HCT116 (cell line): ENCODE data around the gene GLDN. TPM values are rescaled to one million over a fixed set of nuclear protein-coding genes. Genes with fewer than 3 reads are reported as not detected.

Source experiments
- ATAC-seq: fragments of 200-7000 bp; cut with Tn5 transposase; 2 replicates; pipeline ENCODE4 v1.9.1; 2020; ENCODE audit warnings: mild to moderate bottlenecking, moderate library complexity
- BruUV-seq: library from RNA; stranded (reverse); fragments of 400-500 nt; replicated peaks from 2 replicates; lab custom pipeline; 2021; lab: Mats Ljungman, UMichigan
- CTCF ChIA-PET: fragments of 300-600 bp; sonication (Branson Sonifier 250); formaldehyde crosslinking; loops from one replicate; lab custom pipeline; 2021; ENCODE audit warnings: antibody characterized with exemption; lab: Charles Lee
- POLR2A ChIA-PET: fragments of 300-600, 350-600 bp; sonication (Branson Sonifier 250); formaldehyde crosslinking; loops from one replicate; lab custom pipeline; 2021; ENCODE audit warnings: antibody characterized with exemption; lab: Charles Lee
- RAD21 ChIA-PET, 2 experiments: fragments of 300-600 bp; sonication (Branson Sonifier 250); formaldehyde crosslinking; loops; one replicate each; lab custom pipeline; 2023; ENCODE audit warnings: low total read pairs in 2 of 2; ENCODE audit not compliant: uncharacterized antibody in 2 of 2, unreplicated experiment in 2 of 2, low non-redundant PET in 1 of 2; lab: Charles Lee
- DNase-seq: peaks from one replicate; pipeline ENCODE4 v3.0.0-alpha.2; 2010; ENCODE audit warnings: low read depth, low spot score
- H2AFZ ChIP-seq: fragments of 200-600 bp; shearing (Covaris generic), sonication (generic); 2 replicates; pipeline ENCODE4 v1.6.1; 2017; ENCODE audit warnings: low read depth, mixed run types, mixed read lengths, antibody characterized with exemption, low read length; ENCODE audit not compliant: poor library complexity, severe bottlenecking
- H3K27ac ChIP-seq: 2 replicates; pipeline ENCODE4 v1.5.1; 2012; ENCODE audit warnings: low read depth, low read length
- H3K27me3 ChIP-seq: fragments of 200-600 bp; sonication (generic); 2 replicates; pipeline ENCODE4 v1.6.1; 2016; ENCODE audit warnings: mixed run types, low read length, mixed read lengths; ENCODE audit not compliant: insufficient read depth
- H3K36me3 ChIP-seq, 2 experiments: fragments of 200-500 bp in 1 of 2; fragments of 200-600 bp in 1 of 2; sonication (Bioruptor generic) in 1 of 2; sonication (generic) in 1 of 2; 2 replicates each; pipeline versions ENCODE4 v1.5.1 to v1.6.1; 2014 to 2016; ENCODE audit warnings: low read length in 2 of 2, inconsistent platforms in 1 of 2, mixed read lengths in 1 of 2, mixed run types in 1 of 2; ENCODE audit not compliant: insufficient read depth in 2 of 2, control insufficient read depth in 1 of 2
- H3K4me1 ChIP-seq, 2 experiments: fragments of 200-600 bp in 1 of 2; sonication (generic) in 1 of 2; 2 replicates each; pipeline versions ENCODE4 v1.5.1 to v1.6.1; 2012 to 2017; ENCODE audit warnings: low read length in 2 of 2, inconsistent platforms in 1 of 2, mild to moderate bottlenecking in 1 of 2, mixed read lengths in 1 of 2, mixed run types in 1 of 2, moderate library complexity in 1 of 2; ENCODE audit not compliant: insufficient read depth in 2 of 2, control insufficient read depth in 1 of 2
- H3K4me2 ChIP-seq: fragments of 200-600 bp; sonication (generic); 2 replicates; pipeline ENCODE4 v1.6.1; 2017; ENCODE audit warnings: mixed run types, low read length, mixed read lengths
- H3K4me3 ChIP-seq, 2 experiments: fragments of 200-600 bp in 1 of 2; sonication (generic) in 1 of 2; replicated peaks in 1 of 2; 2 replicates each; pipeline ENCODE4 v1.5.1; 2011 to 2016; ENCODE audit warnings: low read length in 2 of 2, control low read depth in 1 of 2, low read depth in 1 of 2, mild to moderate bottlenecking in 1 of 2, mixed read lengths in 1 of 2, mixed run types in 1 of 2
- H3K79me2 ChIP-seq: fragments of 200-600 bp; sonication (generic); 2 replicates; pipeline ENCODE4 v1.6.1; 2017; ENCODE audit warnings: mild to moderate bottlenecking, mixed run types, low read length, moderate library complexity, mixed read lengths; ENCODE audit not compliant: insufficient read depth
- H3K9ac ChIP-seq: fragments of 200-600 bp; sonication (generic); 2 replicates; pipeline ENCODE4 v1.6.1; 2016; ENCODE audit warnings: low read length, mixed read lengths
- H3K9me2 ChIP-seq: fragments of 200-600 bp; sonication (generic), shearing (Covaris generic); 2 replicates; pipeline ENCODE4 v1.6.1; 2017; ENCODE audit warnings: mixed run types, mild to moderate bottlenecking, moderate library complexity; ENCODE audit not compliant: insufficient read depth
- H3K9me3 ChIP-seq, 2 experiments: fragments of 200-500 bp in 1 of 2; fragments of 200-600 bp in 1 of 2; sonication (Bioruptor generic) in 1 of 2; sonication (generic) in 1 of 2; 2 replicates each; pipeline ENCODE4 v1.6.1; 2014 to 2017; ENCODE audit warnings: low read length in 2 of 2, mixed read lengths in 2 of 2, inconsistent platforms in 1 of 2, low read depth in 1 of 2, mild to moderate bottlenecking in 1 of 2, mixed run types in 1 of 2, moderate library complexity in 1 of 2; ENCODE audit not compliant: control insufficient read depth in 1 of 2, insufficient read depth in 1 of 2
- H4K20me1 ChIP-seq: fragments of 200-600 bp; sonication (generic), shearing (Covaris generic); 2 replicates; pipeline ENCODE4 v1.6.1; 2017; ENCODE audit warnings: mixed run types, mild to moderate bottlenecking, moderate library complexity; ENCODE audit not compliant: insufficient read depth
- ATF3 ChIP-seq: IDR thresholded peaks from 2 replicates; pipeline ENCODE4 v1.6.1; 2012
- CBX3 ChIP-seq: IDR thresholded peaks from 2 replicates; pipeline ENCODE4 v1.6.1; 2012; ENCODE audit warnings: low read depth
- CEBPB ChIP-seq: IDR thresholded peaks from 2 replicates; pipeline ENCODE4 v1.6.1; 2012; ENCODE audit warnings: low read depth
- EZH2phosphoT487 ChIP-seq: fragments of 200-600 bp; IDR thresholded peaks from 2 replicates; pipeline ENCODE4 v1.6.1; 2018; ENCODE audit warnings: antibody characterized with exemption, borderline replicate concordance
- JUND ChIP-seq: IDR thresholded peaks from 2 replicates; pipeline ENCODE4 v1.6.1; 2012
- MAX ChIP-seq: IDR thresholded peaks from 2 replicates; pipeline ENCODE4 v1.6.1; 2012
- REST ChIP-seq: IDR thresholded peaks from 2 replicates; pipeline ENCODE4 v1.6.1; 2012; ENCODE audit warnings: low read depth
- SIN3A ChIP-seq: IDR thresholded peaks from 2 replicates; pipeline ENCODE4 v1.6.1; 2012; ENCODE audit warnings: low read depth
- SP1 ChIP-seq: IDR thresholded peaks from 2 replicates; pipeline ENCODE4 v1.6.1; 2012; ENCODE audit warnings: low read depth
- SRF ChIP-seq: IDR thresholded peaks from 2 replicates; pipeline ENCODE4 v1.6.1; 2012; ENCODE audit warnings: low read depth
- TCF7L2 ChIP-seq: IDR thresholded peaks from 2 replicates; pipeline ENCODE4 v1.7.0; 2011; ENCODE audit warnings: borderline replicate concordance, inconsistent platforms; ENCODE audit not compliant: insufficient read depth, insufficient read length; ENCODE audit errors: extremely low read depth
- ZBTB33 ChIP-seq: IDR thresholded peaks from 2 replicates; pipeline ENCODE4 v1.6.1; 2011; ENCODE audit warnings: mild to moderate bottlenecking, low read length, moderate library complexity; ENCODE audit not compliant: insufficient replicate concordance; ENCODE audit errors: extremely low read depth
- ZFX ChIP-seq: fragments of 450-650 bp; IDR thresholded peaks from 2 replicates; pipeline ENCODE4 v1.6.1; 2017
- intact Hi-C: fragments of 100-400 bp; cut with micrococcal nuclease; formaldehyde crosslinking; loops from 2 replicates; pipeline ENCODE4 v1.10.0; 2022
- total RNA-seq: library from RNA; stranded (reverse); gene quantifications from one replicate; pipeline ENCODE4 v1.2.1, GENCODE V29; 2021; ENCODE audit not compliant: unreplicated experiment

GLDN gene
- total RNA-seq, 1 experiment from 2014 or later, result 3.0 TPM

GRCh38 chr15:51405693-51406523, 64.5 kb downstream of the GLDN start:
- Histone ChIP-seq H2AFZ (no peak overlapping the region), H3K4me3 (no peak overlapping the region), H3K27ac (no peak overlapping the region), H3K4me2 (no peak overlapping the region), H3K9ac (no peak overlapping the region), H3K9me2 (no peaks in the 10 kb centered on the region), H4K20me1 (no peaks in the 10 kb centered on the region), H3K9me3 (no peaks in the 10 kb centered on the region), H3K36me3 (no peaks in the 10 kb centered on the region), H3K4me1 (no peaks in the 10 kb centered on the region), H3K27me3 (no peaks in the 10 kb centered on the region), H3K79me2 (no peaks in the 10 kb centered on the region)
- no TSS peak for BruUV-seq
- ChIA-PET CTCF (interaction anchor here (1.0 to 1.7 kb wide), 3 partner anchors 18 to 243 kb away, joined by 3 to 6 read pairs (median 5); no protein-coding TSS in a partner anchor), RAD21 (no interaction called here), POLR2A (no interaction called here)
- no peak for DNase-seq
- no peak for TF ChIP-seq CEBPB
- TF ChIP-seq JUND, result no peak
- TF ChIP-seq MAX, result no peak
- TF ChIP-seq ATF3, result no peak
- TF ChIP-seq SIN3A, result no peak
- no peak for TF ChIP-seq REST
- no peak for TF ChIP-seq SRF
- no peak for TF ChIP-seq ZFX
- TF ChIP-seq ZBTB33, result no peak
- TF ChIP-seq EZH2phosphoT487, result no peak
- no peak for TF ChIP-seq SP1
- TF ChIP-seq TCF7L2, result no peak
- TF ChIP-seq CBX3, result no peak
- ATAC-seq, result no peak
- intact Hi-C loops, result loop anchor here (5.0 kb wide), 1 partner anchor 91 kb away; no protein-coding TSS in a partner anchor
